Amygdala (tissue), 56 donors: ENCODE results near the gene KCNMB2.
A peak's percentile ranks its signal among the peaks of the same experiment; 100 is the strongest.
"Not testable (repeated sequence)": the region's sequence is repeated elsewhere in the genome, so short reads cannot be mapped to it uniquely, and the experiment has no call there.

Experiments used
- DNase-seq, 56 donors: peaks; one replicate each; lab custom pipeline; 2025; lab: John Stamatoyannopoulos, UW

The KCNMB2 gene

GRCh38 chr3:178518660-178519396, 17.4 kb upstream of the KCNMB2 start:
- DNase-seq, result no peak

- no peak for DNase-seq
These were observed 16.5 kb upstream of the KCNMB2 start for GRCh38 chr3:178519701-178520100.

- DNase-seq, result no peak
These were observed 15.8 kb upstream of the KCNMB2 start for GRCh38 chr3:178520451-178520850.

- no peak for DNase-seq
These were observed 13.8 kb upstream of the KCNMB2 start for GRCh38 chr3:178522200-178523052.

- no peak for DNase-seq
These were observed 11.0 kb upstream of the KCNMB2 start for GRCh38 chr3:178525251-178525650.

- DNase-seq, result no peak
These were observed 9.9 kb upstream of the KCNMB2 start for GRCh38 chr3:178526291-178526690.

- no peak for DNase-seq
These were observed 8.3 kb upstream of the KCNMB2 start for GRCh38 chr3:178527981-178528380.

GRCh38 chr3:178529606-178530225, 6.5 kb upstream of the KCNMB2 start:
- DNase-seq, result no peak

GRCh38 chr3:178532476-178532875, 3.8 kb upstream of the KCNMB2 start:
- no peak for DNase-seq

- DNase-seq, result no peak
These were observed 978 bp downstream of the KCNMB2 start for GRCh38 chr3:178537122-178537705.

GRCh38 chr3:178538056-178538455, 1.8 kb downstream of the KCNMB2 start:
- DNase-seq, result no peak

GRCh38 chr3:178540184-178540583, 3.9 kb downstream of the KCNMB2 start:
- DNase-seq, result no peak

- no peak for DNase-seq
These were observed 9.1 kb downstream of the KCNMB2 start for GRCh38 chr3:178545337-178545736.

GRCh38 chr3:178546079-178546478, 9.8 kb downstream of the KCNMB2 start:
- no peak for DNase-seq

GRCh38 chr3:178549426-178549825, 13.2 kb downstream of the KCNMB2 start:
- not testable (repeated sequence) for DNase-seq

GRCh38 chr3:178551916-178552321, 15.7 kb downstream of the KCNMB2 start:
- DNase-seq, result peak in 2 of 56 donors; percentile 9 to 10

GRCh38 chr3:178558637-178559036, 22.4 kb downstream of the KCNMB2 start:
- DNase-seq, result no peak

- no peak for DNase-seq
These were observed 24.5 kb downstream of the KCNMB2 start for GRCh38 chr3:178560759-178561158.

- no peak for DNase-seq
These were observed 25.0 kb downstream of the KCNMB2 start for GRCh38 chr3:178561239-178561638.

- DNase-seq, result no peak
These were observed 26.1 kb downstream of the KCNMB2 start for GRCh38 chr3:178562143-178562946.
